Colonic mucosa (tissue), 4 donors: ENCODE measurements around the gene BLVRA. TPM values are rescaled to one million over a fixed set of nuclear protein-coding genes. Genes with fewer than 3 reads are reported as not detected.

Experiments used
- DNase-seq: peaks from one replicate; pipeline ENCODE4 v3.0.0-alpha.2; 2020
- H3K27ac ChIP-seq: fragments of 200-600 bp; one replicate; pipeline ENCODE4 v1.8.0; 2021
- H3K27me3 ChIP-seq: fragments of 200-600 bp; one replicate; pipeline ENCODE4 v1.8.0; 2021
- H3K36me3 ChIP-seq: fragments of 200-600 bp; one replicate; pipeline ENCODE4 v1.8.0; 2021
- H3K4me1 ChIP-seq: fragments of 200-600 bp; one replicate; pipeline ENCODE4 v1.8.0; 2021; ENCODE audit warnings: mild to moderate bottlenecking
- H3K4me3 ChIP-seq: fragments of 200-600 bp; one replicate; pipeline ENCODE4 v1.8.0; 2021
- H3K9ac ChIP-seq, 2 donors: one replicate each; pipeline ENCODE4 v1.7.0; 2013; ENCODE audit warnings: control low read depth in 2 of 2, low read depth in 2 of 2, low read length in 2 of 2
- H3K9me3 ChIP-seq: fragments of 200-600 bp; one replicate; pipeline ENCODE4 v1.8.0; 2021
- CTCF ChIP-seq: fragments of 200-600 bp; IDR thresholded peaks from one replicate; pipeline ENCODE4 v1.8.0; 2022; ENCODE audit warnings: antibody characterized with exemption, mild to moderate bottlenecking
- intact Hi-C: fragments of 100-400 bp; cut with DNase I; formaldehyde crosslinking; loops from one replicate; pipeline ENCODE4 v1.14.1; 2022
- total RNA-seq, 2 donors: library from RNA; stranded (reverse); fragmentation: NEBNext Ultra II Directional in 1 of 2; extraction: Animal tissue kit (Norgen Biotek cat#: 25700) in 1 of 2; gene quantifications; one replicate each; pipeline ENCODE4 v1.2.1, GENCODE V29; 2021
- donor health status: healthy.
- donor health status: DM: no; HTN: no; CAD: no.
- donor health status: DM: no; HTN: no; CAD: no.

The BLVRA gene
- total RNA-seq, 2 donors from 2014 or later: 5.4 to 14.7 TPM

GRCh38 chr7:43742692-43743091 is 15.8 kb upstream of the BLVRA start:
- intact Hi-C loops: no loop called here
- H3K9me3 ChIP-seq: no peaks in the 10 kb centered on the region
- no peak for TF ChIP-seq CTCF

DNA sequence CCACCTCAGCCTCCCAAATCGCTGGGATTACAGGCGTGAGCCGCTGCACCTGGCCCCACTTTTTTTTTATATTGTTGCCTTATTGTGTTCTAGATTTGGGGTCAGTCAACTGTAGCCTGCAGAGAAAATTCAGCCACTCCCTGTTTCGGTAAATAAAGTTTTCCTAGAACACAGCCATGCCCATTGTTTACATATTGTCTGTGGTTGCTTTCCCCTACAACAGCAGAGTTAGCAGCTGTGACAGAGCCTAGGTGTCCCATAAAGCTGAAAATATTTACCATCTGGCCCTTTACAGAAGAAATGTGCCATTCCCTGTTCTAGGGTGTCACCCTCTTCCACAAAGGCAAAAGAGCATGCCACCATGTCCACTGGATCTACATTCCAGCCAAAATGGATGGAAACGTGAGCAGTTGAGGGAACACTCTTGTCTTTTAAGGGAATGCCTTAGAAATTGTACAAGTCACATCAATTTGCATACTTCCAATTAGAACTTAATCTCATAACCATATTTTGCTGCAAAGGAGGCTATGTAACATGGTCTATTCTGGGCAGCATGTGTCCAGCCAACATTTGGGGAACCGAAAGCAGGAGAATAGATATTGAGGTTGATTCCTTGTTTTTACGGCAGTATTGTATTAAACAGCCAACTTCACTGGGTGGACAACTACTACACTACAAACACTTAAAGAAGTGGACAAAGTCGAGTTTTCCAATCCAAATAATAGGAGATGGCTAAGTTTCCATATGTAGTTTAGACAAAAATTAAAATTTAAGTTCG is 11.0 kb upstream of the BLVRA start:
- Histone ChIP-seq H3K9ac (no peak overlapping the region), H3K36me3 (no peaks in the 10 kb centered on the region), H3K4me3 (no peak overlapping the region), H3K4me1 (no peaks in the 10 kb centered on the region), H3K9me3 (no peaks in the 10 kb centered on the region), H3K27ac (no peak overlapping the region), H3K27me3 (no peaks in the 10 kb centered on the region)
- no peak for TF ChIP-seq CTCF
- DNase-seq: no peak
- intact Hi-C loops: no loop called here

More at GRCh38 chr7:43742692-43743091, 15.8 kb upstream of the BLVRA start:
- Histone ChIP-seq H3K4me1 (no peaks in the 10 kb centered on the region), H3K27ac (no peak overlapping the region), H3K36me3 (no peaks in the 10 kb centered on the region), H3K4me3 (no peak overlapping the region), H3K27me3 (no peaks in the 10 kb centered on the region), H3K9ac (no peak overlapping the region)
- DNase-seq: no peak

DNA sequence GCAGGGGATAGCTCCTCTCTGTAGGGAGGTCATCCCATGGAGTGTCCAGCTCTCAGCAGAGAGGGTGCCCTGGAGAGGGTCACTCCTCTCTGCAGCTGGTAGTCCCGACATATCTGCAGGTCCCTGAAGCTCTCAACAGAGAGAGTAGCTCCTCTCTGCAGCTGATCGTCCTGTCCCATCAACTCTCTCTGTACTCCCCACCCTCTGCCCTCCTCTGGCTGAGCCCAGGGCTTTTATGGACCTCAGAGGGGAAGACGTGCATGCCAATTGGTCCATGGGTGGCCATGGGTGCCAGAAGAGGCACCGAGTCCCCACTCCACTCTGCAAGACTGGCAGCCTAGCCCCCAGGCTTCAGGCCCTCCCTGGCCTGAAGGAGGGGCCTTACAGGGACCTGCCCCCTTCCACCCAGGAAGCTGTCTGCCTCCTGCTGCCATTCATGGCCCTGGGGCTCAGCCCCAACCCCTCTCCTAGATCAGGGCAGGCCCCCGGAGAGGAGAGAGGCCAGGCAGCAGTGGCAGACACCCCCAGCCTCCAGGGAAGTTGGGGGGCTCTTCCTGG is 9.0 kb upstream of the BLVRA start:
- H3K27me3 ChIP-seq: no peaks in the 10 kb centered on the region
- H3K27ac ChIP-seq: no peak overlapping the region
- no peaks in the 10 kb centered on the region for H3K4me1 ChIP-seq
- no peak for DNase-seq
- H3K9ac ChIP-seq: no peak overlapping the region
- TF ChIP-seq CTCF: no peak
- intact Hi-C loops: no loop called here
- H3K36me3 ChIP-seq: no peaks in the 10 kb centered on the region
- H3K4me3 ChIP-seq: no peak overlapping the region
- no peaks in the 10 kb centered on the region for H3K9me3 ChIP-seq

- DNase-seq: no peak
- Histone ChIP-seq H3K9me3 (no peaks in the 10 kb centered on the region), H3K4me3 (no peak overlapping the region), H3K27me3 (no peaks in the 10 kb centered on the region), H3K4me1 (no peaks in the 10 kb centered on the region), H3K36me3 (no peaks in the 10 kb centered on the region), H3K9ac (no peak overlapping the region), H3K27ac (no peak overlapping the region)
- intact Hi-C loops: no loop called here
- no peak for TF ChIP-seq CTCF
Measured at GRCh38 chr7:43750016-43750887, 8.2 kb upstream of the BLVRA start.

GRCh38 chr7:43752411-43752810 is 6.1 kb upstream of the BLVRA start:
- intact Hi-C loops: no loop called here
- H3K36me3 ChIP-seq: no peaks in the 10 kb centered on the region
- no peak for TF ChIP-seq CTCF

More at GRCh38 chr7:43752411-43752810, 6.1 kb upstream of the BLVRA start:
- Histone ChIP-seq H3K27me3 (no peaks in the 10 kb centered on the region), H3K4me1 (no peaks in the 10 kb centered on the region), H3K4me3 (no peak overlapping the region), H3K27ac (no peak overlapping the region), H3K9me3 (no peaks in the 10 kb centered on the region), H3K9ac (no peak overlapping the region)
- no peak for DNase-seq
